ENCODE data around the gene FAM162A.
"Not testable (repeated sequence)": the region's sequence is repeated elsewhere in the genome, so short reads cannot be mapped to it uniquely, and the experiment has no call there.

FAM162A gene

DNA sequence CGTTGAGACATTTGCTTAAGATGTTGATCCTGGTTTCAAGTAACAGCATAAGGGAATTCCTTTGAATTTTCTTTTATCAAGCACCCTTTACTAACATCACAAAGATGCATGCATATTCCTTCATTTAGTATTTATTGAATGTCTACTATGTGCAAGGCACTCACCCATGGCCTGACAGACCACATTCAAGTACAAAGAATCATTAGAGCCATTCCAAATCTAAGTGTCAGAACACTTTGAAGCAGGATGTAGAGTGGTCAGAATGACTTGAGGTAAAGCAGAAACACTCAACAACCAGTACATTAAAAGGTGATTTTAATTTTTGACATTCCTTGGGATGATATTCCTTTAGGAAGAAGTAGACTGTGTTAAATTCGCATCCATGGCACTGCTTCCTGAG is 37.9 kb downstream of the FAM162A start:
- DNase-seq (ENCODE audit: low spot score): no peak

DNA sequence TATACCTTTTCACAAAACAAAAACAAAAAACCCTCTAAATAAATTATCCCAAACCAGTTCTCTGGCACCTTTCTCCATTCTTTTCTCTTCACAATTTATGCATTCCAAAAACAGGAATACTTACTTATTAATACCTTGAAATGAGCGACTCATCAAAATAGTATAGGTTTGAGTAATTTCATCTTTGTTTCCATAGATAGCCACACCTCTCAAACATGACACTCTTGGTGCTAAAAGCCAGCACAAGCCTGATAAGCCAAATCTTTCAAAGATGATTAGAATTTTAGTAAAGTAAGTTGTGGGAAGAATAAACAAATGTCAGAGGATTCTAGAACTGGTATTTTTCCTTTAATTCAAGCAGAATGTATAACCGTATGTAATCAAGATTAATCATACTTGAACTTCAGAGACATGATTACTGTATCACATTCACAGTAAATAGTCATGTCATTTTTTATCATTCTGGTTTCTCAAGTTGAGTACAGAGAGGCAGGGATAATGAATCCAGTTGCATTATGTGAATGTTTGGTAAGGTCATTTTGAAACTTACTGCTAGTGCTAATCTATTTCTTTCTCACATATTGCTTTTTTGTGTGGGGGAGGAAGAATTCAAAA is 44.0 kb downstream of the FAM162A start:
- DNase-seq (ENCODE audit: low spot score): no peak

DNA sequence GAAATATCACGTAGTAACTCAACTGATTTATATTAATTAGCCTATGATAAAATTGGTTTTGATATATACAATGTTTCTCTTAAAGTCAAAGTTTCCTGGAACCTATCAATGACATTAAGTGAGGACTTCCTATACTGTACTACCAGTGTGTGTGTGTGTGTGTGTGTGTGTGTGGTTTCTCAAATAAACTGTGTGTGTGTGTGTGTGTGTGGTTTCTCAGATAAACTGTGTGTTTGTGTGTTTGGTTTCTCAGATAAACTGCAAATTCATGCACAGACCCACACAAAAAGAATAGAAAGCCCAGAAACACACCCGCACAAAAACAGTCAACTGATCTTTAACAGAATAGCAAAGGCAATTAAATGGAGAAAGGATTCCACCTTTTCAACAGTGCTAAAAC is 46.4 kb downstream of the FAM162A start:
- no peak for DNase-seq (ENCODE audit: low spot score)

DNA sequence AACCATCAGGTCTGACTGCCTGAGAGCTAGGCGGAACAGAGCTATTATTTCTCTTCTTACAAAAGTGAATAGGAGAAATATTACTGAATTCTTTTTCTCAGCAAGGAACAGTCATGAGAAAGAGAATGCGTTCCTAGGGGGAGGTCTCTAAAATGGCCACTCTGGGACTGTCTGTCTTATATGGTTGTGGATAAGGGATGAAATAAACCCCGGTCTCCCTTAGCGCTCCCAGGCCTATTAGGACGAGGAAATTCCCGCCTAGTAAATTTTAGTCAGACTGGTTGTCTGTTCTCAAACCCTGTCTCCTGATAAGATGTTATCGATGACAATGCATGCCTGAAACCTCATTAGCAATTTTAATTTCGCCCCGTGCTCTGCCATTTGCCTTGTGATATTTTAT is 52.0 kb downstream of the FAM162A start:
- DNase-seq (ENCODE audit: low spot score): no peak

DNA sequence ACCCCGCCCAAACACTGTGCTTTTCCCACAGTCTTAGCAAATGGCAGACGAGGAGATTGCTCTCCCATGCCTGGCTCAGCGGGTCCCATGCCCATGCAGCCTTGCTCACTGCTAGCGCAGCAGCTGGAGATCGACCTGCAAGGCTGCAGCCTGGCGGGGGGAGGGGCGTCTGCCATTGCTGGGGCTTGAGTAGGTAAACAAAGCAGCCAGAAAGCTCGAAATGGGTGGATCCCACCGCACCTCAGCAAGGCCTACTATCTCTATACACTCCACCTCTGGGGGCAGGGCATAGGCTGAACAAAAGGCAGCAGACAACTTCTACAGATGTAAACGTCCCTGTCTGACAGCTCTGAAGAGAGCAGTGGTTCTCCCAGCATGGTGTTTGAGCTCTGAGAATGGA is 59.1 kb downstream of the FAM162A start:
- DNase-seq (ENCODE audit: low spot score): no peak

DNA sequence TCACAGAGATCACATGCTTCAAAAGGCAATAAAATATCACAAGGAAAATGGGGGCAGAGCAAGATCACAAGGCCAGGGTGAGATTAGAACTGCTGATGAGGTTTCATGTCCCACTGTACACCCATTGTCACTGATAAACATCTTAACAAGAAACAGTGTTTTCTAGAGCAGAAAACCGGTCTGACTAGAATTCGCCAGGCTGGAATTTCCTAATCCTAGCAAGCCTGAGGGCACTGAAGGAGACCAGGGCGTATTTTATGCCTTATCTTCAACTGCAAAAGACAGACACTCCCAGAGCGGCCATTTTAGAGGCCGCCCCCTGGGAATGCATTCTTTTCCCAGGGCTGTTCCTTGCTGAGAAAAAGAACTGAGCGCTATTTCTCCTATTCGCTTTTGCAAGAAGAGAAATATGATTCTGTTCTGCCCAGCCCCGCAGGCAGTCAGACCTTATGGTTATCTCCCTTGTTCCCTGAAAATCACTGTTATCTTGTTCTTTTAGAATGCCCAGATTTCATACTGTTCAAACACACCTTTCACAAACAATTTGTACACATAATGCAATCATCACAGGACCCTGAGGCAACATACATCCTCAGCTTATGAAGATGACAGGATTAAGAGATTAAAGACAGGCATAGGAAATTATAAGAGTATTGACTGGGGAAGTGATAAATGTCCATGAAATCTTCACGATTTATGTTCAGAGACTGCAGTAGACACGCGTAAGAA is 59.9 kb downstream of the FAM162A start:
- DNase-seq (ENCODE audit: low spot score): not testable (repeated sequence)

- not testable (repeated sequence) for DNase-seq (ENCODE audit: low spot score)
Observed at GRCh38 chr3:122444491-122444887, 60.5 kb downstream of the FAM162A start.

DNA sequence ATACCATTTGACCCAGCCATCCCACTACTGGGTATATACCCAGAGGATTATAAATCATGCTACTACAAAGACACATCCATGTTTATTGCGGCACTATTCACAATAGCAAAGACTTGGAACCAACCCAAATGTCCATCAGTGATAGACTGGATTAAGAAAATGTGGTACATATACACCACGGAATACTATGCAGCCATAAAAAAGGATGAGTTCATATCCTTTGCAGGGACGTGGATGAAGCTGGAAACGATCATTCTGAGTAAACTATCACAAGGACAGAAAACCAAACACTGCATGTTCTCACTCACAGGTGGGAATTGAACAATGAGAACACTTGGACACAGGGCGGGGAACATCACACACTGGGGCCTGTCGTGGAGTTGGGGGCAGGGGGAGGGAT is 64.2 kb downstream of the FAM162A start:
- DNase-seq (ENCODE audit: low spot score): not testable (repeated sequence)

DNA sequence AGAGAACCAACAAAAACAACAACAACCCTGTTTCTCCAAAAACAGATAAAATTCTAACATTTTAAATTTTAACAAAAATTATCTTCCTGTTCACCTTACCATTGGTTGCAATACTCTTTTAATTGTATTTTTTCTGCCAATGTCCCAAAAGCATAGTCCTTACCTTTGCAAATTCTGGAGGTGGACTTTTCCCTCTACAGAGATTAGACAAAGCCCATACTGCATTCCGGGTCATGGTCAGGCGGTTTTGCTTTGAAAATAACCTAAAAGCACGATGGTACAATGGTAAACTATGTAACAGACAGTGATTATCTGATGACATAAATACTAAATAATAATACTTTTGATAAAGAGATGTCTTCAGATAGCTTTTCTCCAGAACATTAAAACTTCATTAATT is 67.4 kb downstream of the FAM162A start:
- no peak for DNase-seq (ENCODE audit: low spot score)

GRCh38 chr3:122456074-122456473 is 72.1 kb downstream of the FAM162A start:
- DNase-seq (ENCODE audit: low spot score): no peak

DNA sequence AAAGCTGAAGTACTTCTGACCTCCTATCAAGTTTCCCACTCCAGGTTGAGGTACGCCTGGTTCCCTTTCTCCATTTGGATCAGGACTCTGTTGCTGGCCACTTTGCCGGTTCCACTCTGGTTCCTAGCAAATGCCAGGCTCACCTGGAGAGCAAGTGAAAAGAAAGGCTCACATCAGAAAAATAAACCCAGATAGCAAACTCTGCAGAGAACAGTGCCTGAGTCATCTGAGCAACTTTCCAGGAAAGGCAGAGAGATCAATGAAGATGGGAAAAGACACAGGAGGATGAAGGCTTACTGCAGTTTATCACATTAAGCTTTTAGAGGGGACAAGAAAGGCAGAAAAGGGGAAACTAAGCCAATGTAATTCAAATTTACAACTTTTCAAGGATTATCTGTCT is 73.7 kb downstream of the FAM162A start:
- no peak for DNase-seq (ENCODE audit: low spot score)

DNA sequence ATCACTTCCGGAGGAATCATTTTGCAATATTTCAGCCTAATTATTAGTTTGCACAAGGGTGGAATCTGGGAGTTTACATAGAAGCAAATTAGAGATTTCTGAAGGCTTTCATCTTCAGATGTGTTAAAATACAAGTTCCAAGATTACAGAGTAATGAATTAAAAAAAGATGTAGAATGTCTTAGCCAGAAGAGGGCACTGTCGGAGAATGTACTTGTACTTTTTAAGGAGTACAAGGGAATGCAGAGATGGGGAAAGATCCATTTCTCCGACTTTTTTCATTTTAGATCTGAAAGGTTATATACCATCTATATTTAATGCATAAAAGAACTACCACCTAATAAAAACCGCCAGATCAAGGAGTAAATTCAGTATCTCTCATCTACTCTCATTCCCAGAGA is 75.0 kb downstream of the FAM162A start:
- peak; percentile 12 for DNase-seq (ENCODE audit: low spot score)

DNA sequence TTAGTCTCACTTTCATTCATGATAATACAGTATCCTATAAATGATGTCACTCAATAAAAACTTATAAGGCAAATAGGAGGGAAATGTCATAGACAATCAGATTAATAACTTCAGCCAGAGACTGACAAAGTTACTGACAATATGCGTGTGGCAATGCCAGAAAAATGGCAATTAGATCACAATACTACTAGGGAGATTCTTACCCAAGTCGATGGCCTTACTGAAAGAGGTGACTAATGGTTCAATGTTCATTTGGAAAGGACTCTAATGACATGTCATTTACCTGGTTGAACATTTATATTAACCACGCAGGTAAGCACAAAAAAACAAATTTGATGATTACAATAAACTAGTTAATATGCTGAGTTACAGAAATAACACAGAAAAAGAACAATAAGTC is 77.8 kb downstream of the FAM162A start:
- no peak for DNase-seq (ENCODE audit: low spot score)

Data from hepatic stellate cell (primary cell).